Panc1 (cell line): ENCODE results near the gene TGM4. TPM values are rescaled to one million over a fixed set of nuclear protein-coding genes. Genes with fewer than 3 reads are reported as not detected.

Experiments used
- ATAC-seq: fragments of 200-7000 bp; cut with Tn5 transposase; 2 replicates; pipeline ENCODE4 v1.9.1; 2020; ENCODE audit warnings: mild to moderate bottlenecking, moderate library complexity
- BruUV-seq: library from RNA; stranded (reverse); fragments of 400-500 nt; replicated peaks from 2 replicates; lab custom pipeline; 2021; lab: Mats Ljungman, UMichigan
- CTCF ChIA-PET: fragments of 300-600 bp; sonication (Branson Sonifier 250); formaldehyde crosslinking; loops from one replicate; lab custom pipeline; 2022; ENCODE audit warnings: antibody characterized with exemption; lab: Charles Lee
- POLR2A ChIA-PET: fragments of 300-600 bp; sonication (Branson Sonifier 250); formaldehyde crosslinking; loops from one replicate; lab custom pipeline; 2022; ENCODE audit warnings: antibody characterized with exemption; lab: Charles Lee
- DNase-seq: peaks from one replicate; pipeline ENCODE4 v3.0.0-alpha.2; 2010; ENCODE audit warnings: low read depth, low spot score
- H3K27ac ChIP-seq: 2 replicates; pipeline ENCODE4 v1.5.1; 2011; ENCODE audit warnings: mild to moderate bottlenecking, low read length, inconsistent platforms
- H3K27me3 ChIP-seq: fragments of 200-500 bp; sonication (Bioruptor generic); 2 replicates; pipeline ENCODE4 v1.6.0; 2014; ENCODE audit warnings: low read length, inconsistent platforms; ENCODE audit not compliant: control insufficient read depth, insufficient read depth
- H3K36me3 ChIP-seq: fragments of 200-500 bp; sonication (Bioruptor generic); 2 replicates; pipeline ENCODE4 v1.5.1; 2014; ENCODE audit warnings: inconsistent platforms, mild to moderate bottlenecking, low read length, moderate library complexity; ENCODE audit not compliant: control insufficient read depth, insufficient read depth
- H3K4me1 ChIP-seq: 2 replicates; pipeline ENCODE4 v1.5.1; 2011; ENCODE audit warnings: inconsistent platforms, mild to moderate bottlenecking, low read length, moderate library complexity; ENCODE audit not compliant: control insufficient read depth, insufficient read depth
- H3K4me3 ChIP-seq, 2 experiments: 2 replicates each; pipeline ENCODE4 v1.5.1; 2011 to 2012; ENCODE audit warnings: low read depth in 2 of 2, low read length in 2 of 2, mild to moderate bottlenecking in 2 of 2, inconsistent platforms in 1 of 2, moderate library complexity in 1 of 2
- H3K9me3 ChIP-seq: fragments of 200-500 bp; sonication (Bioruptor generic); 2 replicates; pipeline ENCODE4 v1.5.1; 2014; ENCODE audit warnings: low read depth, mild to moderate bottlenecking, inconsistent platforms, low read length, moderate library complexity; ENCODE audit not compliant: control insufficient read depth, insufficient read depth
- POLR2AphosphoS5 ChIP-seq: IDR thresholded peaks from 2 replicates; pipeline ENCODE4 v1.6.1; 2012; ENCODE audit warnings: mild to moderate bottlenecking, low read depth, low read length, moderate library complexity
- SIN3A ChIP-seq: IDR thresholded peaks from 2 replicates; pipeline ENCODE4 v1.6.1; 2012; ENCODE audit warnings: low read depth, mild to moderate bottlenecking, low read length, moderate library complexity, borderline replicate concordance; ENCODE audit not compliant: insufficient read depth
- TCF7L2 ChIP-seq: IDR thresholded peaks from 2 replicates; pipeline ENCODE4 v1.6.1; 2011; ENCODE audit warnings: mild to moderate bottlenecking, low read depth, low read length, inconsistent platforms
- in situ Hi-C: cut with HindIII; loops from 2 replicates; pipeline ENCODE4 v1.10.0; 2016; ENCODE audit warnings: low sequenced_read_pairs, low pct_unique_long_range_greater_than_20kb
- intact Hi-C: fragments of 100-400 bp; cut with micrococcal nuclease; formaldehyde crosslinking; loops from one replicate; pipeline ENCODE4 v1.10.0; 2022; ENCODE audit not compliant: unreplicated experiment
- total RNA-seq: library from RNA; stranded (reverse); gene quantifications from one replicate; pipeline ENCODE4 v1.2.1, GENCODE V29; 2021; ENCODE audit not compliant: unreplicated experiment
- TF ChIP-seq, protein P1 (sequence below), 2 experiments: IDR thresholded peaks; 2 replicates each; pipeline ENCODE4 v1.6.1; 2011 to 2012; ENCODE audit warnings: low read depth in 2 of 2, control low read depth in 1 of 2, low read length in 1 of 2, mild to moderate bottlenecking in 1 of 2, moderate library complexity in 1 of 2; ENCODE audit not compliant: insufficient read depth in 1 of 2
- TF ChIP-seq, protein P2 (sequence below): fragments of 450-650 bp; IDR thresholded peaks from 2 replicates; pipeline ENCODE4 v1.5.1; 2017; ENCODE audit warnings: mild to moderate bottlenecking

Gene TGM4
- total RNA-seq, 1 experiment from 2014 or later, result 0.46 TPM

DNA sequence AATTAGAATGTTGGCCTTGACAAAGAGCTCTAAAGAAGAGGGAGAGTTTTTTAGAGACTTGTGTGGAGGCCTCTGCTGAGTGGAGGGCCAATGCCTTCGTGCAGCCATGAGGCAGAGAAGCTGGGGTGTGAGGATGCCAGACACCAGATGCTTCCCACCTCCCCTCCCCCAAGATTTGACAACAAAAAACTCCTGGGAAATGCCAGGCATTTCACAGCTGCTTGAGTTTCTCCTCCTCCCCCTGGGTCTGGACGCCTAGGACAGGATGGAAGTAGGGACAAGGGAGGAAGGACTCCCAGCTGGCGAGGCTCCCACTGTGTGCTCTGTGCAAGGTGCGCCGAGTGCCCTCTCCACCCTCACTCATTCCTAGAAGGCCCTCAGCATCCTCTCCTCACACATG, 20.1 kb downstream of the TGM4 start:
- TF ChIP-seq SIN3A (no peak), TCF7L2 (no peak), POLR2AphosphoS5 (no peak)
- TF ChIP-seq, protein P1, sequence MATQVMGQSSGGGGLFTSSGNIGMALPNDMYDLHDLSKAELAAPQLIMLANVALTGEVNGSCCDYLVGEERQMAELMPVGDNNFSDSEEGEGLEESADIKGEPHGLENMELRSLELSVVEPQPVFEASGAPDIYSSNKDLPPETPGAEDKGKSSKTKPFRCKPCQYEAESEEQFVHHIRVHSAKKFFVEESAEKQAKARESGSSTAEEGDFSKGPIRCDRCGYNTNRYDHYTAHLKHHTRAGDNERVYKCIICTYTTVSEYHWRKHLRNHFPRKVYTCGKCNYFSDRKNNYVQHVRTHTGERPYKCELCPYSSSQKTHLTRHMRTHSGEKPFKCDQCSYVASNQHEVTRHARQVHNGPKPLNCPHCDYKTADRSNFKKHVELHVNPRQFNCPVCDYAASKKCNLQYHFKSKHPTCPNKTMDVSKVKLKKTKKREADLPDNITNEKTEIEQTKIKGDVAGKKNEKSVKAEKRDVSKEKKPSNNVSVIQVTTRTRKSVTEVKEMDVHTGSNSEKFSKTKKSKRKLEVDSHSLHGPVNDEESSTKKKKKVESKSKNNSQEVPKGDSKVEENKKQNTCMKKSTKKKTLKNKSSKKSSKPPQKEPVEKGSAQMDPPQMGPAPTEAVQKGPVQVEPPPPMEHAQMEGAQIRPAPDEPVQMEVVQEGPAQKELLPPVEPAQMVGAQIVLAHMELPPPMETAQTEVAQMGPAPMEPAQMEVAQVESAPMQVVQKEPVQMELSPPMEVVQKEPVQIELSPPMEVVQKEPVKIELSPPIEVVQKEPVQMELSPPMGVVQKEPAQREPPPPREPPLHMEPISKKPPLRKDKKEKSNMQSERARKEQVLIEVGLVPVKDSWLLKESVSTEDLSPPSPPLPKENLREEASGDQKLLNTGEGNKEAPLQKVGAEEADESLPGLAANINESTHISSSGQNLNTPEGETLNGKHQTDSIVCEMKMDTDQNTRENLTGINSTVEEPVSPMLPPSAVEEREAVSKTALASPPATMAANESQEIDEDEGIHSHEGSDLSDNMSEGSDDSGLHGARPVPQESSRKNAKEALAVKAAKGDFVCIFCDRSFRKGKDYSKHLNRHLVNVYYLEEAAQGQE (IDR thresholded peaks at IDR 0.05; ENCODE audit: insufficient read depth in 1 of 2, low read depth in 2 of 2, low read length in 1 of 2), result no peak
- TF ChIP-seq, protein P2, sequence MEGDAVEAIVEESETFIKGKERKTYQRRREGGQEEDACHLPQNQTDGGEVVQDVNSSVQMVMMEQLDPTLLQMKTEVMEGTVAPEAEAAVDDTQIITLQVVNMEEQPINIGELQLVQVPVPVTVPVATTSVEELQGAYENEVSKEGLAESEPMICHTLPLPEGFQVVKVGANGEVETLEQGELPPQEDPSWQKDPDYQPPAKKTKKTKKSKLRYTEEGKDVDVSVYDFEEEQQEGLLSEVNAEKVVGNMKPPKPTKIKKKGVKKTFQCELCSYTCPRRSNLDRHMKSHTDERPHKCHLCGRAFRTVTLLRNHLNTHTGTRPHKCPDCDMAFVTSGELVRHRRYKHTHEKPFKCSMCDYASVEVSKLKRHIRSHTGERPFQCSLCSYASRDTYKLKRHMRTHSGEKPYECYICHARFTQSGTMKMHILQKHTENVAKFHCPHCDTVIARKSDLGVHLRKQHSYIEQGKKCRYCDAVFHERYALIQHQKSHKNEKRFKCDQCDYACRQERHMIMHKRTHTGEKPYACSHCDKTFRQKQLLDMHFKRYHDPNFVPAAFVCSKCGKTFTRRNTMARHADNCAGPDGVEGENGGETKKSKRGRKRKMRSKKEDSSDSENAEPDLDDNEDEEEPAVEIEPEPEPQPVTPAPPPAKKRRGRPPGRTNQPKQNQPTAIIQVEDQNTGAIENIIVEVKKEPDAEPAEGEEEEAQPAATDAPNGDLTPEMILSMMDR, result no peak
- Histone ChIP-seq H3K4me3 (no peak overlapping the region), H3K27me3 (no peaks in the 10 kb centered on the region), H3K27ac (no peak overlapping the region), H3K4me1 (no peaks in the 10 kb centered on the region; the same call in 1 of the 2 replicates), H3K9me3 (no peaks in the 10 kb centered on the region), H3K36me3 (no peaks in the 10 kb centered on the region)
- intact Hi-C loops, result no loop called here
- BruUV-seq, result no TSS peak
- DNase-seq, result no peak
- CTCF ChIA-PET, result interaction anchor here (1.0 kb wide), 1 partner anchor 11 kb away, joined by 3 read pairs; no protein-coding TSS in a partner anchor
- no peak; the same call in 1 of the 2 replicates for ATAC-seq
- in situ Hi-C loops, result no loop called here
- POLR2A ChIA-PET, result interaction anchor here (0.6 to 0.7 kb wide), 2 partner anchors 47 to 474 kb away, joined by 3 to 5 read pairs; no protein-coding TSS in a partner anchor

DNA sequence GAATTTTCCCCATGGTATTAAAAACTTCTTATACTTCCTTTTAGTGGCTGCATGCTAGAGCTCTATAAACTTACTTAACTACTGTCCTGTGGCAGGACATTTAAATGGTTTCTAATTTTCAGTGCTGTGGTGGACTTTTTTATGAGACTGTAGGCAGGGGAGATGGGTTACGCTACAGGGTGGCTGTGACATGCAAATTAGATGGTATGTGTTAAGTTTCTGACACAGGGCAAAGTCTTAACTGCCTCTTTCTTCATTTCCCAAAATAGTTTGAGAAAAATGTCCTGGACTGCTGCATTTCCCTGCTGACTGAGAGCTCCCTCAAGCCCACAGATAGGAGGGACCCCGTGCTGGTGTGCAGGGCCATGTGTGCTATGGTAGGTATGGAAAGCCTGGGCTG, 22.0 kb downstream of the TGM4 start:
- intact Hi-C loops (no loop called here), in situ Hi-C loops (no loop called here)
- ChIA-PET CTCF (no interaction called here), POLR2A (interaction anchor here (0.6 to 0.7 kb wide), 2 partner anchors 60 to 400 kb away, joined by 6 to 9 read pairs; no protein-coding TSS in a partner anchor)
- ATAC-seq (no peak), DNase-seq (no peak)
- H3K4me3 ChIP-seq, result no peak overlapping the region
- BruUV-seq, result no TSS peak
- H3K27ac ChIP-seq, result no peak overlapping the region
- no peaks in the 10 kb centered on the region for H3K9me3 ChIP-seq
- H3K36me3 ChIP-seq, result no peaks in the 10 kb centered on the region
- H3K4me1 ChIP-seq, result no peaks in the 10 kb centered on the region; the same call in 1 of the 2 replicates
- H3K27me3 ChIP-seq, result no peaks in the 10 kb centered on the region
- TF ChIP-seq, protein P2, result no peak
- TF ChIP-seq TCF7L2 (no peak), POLR2AphosphoS5 (no peak), SIN3A (no peak)
- TF ChIP-seq, protein P1 (IDR thresholded peaks at IDR 0.05; ENCODE audit: insufficient read depth in 1 of 2, low read depth in 2 of 2, low read length in 1 of 2), result no peak
